GM12891 (cell line): ENCODE measurements around the gene UQCC2.

ENCODE experiments used
- PAX5 ChIP-seq: IDR thresholded peaks from 2 replicates; pipeline ENCODE4 v1.6.1; 2011; ENCODE audit warnings: low read length, moderate library complexity, mild to moderate bottlenecking; ENCODE audit not compliant: insufficient read depth, severe bottlenecking
- POLR2A ChIP-seq: IDR thresholded peaks from 2 replicates; pipeline ENCODE4 v1.6.1; 2011; ENCODE audit warnings: low read depth, low read length, control low read depth
- POLR2AphosphoS5 ChIP-seq: IDR thresholded peaks from 2 replicates; pipeline ENCODE4 v1.6.1; 2011; ENCODE audit warnings: low read depth, low read length, control low read depth
- SPI1 ChIP-seq: IDR thresholded peaks from 2 replicates; pipeline ENCODE4 v1.6.1; 2011; ENCODE audit warnings: low read depth, low read length, control low read depth
- TAF1 ChIP-seq: IDR thresholded peaks from 2 replicates; pipeline ENCODE4 v1.6.1; 2011; ENCODE audit warnings: low read depth, low read length, control low read depth

DNA sequence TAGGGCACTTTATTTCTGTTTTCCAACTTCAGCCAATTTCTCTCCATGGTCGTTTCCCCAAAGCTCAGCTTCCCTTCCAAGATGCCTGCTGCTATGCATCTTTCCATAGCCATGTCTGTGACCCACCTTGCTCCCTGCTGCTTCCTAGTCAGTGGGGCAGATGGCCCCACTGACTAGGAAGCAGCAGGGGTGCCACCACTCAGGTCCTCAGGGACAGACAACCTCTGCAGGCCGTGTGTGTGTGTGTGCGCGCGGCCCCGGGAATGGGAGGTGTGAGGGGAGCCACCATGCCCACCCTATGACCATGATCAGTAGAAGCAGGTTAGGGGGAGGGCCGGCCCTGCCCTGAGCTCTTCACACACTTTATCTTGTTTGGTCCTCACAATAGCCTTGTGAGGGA, 37.9 kb upstream of the UQCC2 start:
- TF ChIP-seq TAF1 (no peak), SPI1 (no peak), POLR2A (no peak), PAX5 (no peak), POLR2AphosphoS5 (no peak)
